K562 (cell line): ENCODE measurements around the gene TKT. TPM values are rescaled to one million over a fixed set of nuclear protein-coding genes. Genes with fewer than 3 reads are reported as not detected.

ENCODE experiments used
- COPS2 ChIP-seq: fragments of 450-650 bp; conservative IDR thresholded peaks from 2 replicates; pipeline ENCODE4 v1.6.1; 2016; ENCODE audit warnings: mild to moderate bottlenecking, moderate library complexity
- ERF ChIP-seq: fragments of 450-650 bp; formaldehyde crosslinking; IDR thresholded peaks from 2 replicates; pipeline ENCODE4 v1.4.0; 2020; ENCODE audit warnings: mild to moderate bottlenecking, mixed read lengths
- IRF2 ChIP-seq: sonication (generic); formaldehyde crosslinking; IDR thresholded peaks from 2 replicates; pipeline ENCODE4 v1.8.1; 2022; ENCODE audit warnings: mild to moderate bottlenecking, missing genetic modification reagents
- MBD2 ChIP-seq: sonication (generic); IDR thresholded peaks from 2 replicates; pipeline ENCODE4 v1.6.1; 2016; ENCODE audit warnings: low read depth, borderline replicate concordance
- NRF1 ChIP-seq, 2 experiments: fragments of 450-650 bp; IDR thresholded peaks in 1 of 2; conservative IDR thresholded peaks in 1 of 2; 2 replicates each; pipeline ENCODE4 v1.6.1; 2014; ENCODE audit warnings: mild to moderate bottlenecking in 2 of 2
- PHF20 ChIP-seq: fragments of 450-650 bp; IDR thresholded peaks from 2 replicates; pipeline ENCODE4 v1.6.1; 2018; ENCODE audit not compliant: partially characterized antibody
- POLR2G ChIP-seq: fragments of 200-400 bp; formaldehyde crosslinking; IDR thresholded peaks from 2 replicates; pipeline ENCODE4 v1.6.1; 2017; ENCODE audit warnings: low read depth, mild to moderate bottlenecking, antibody characterized with exemption, low read length, moderate library complexity
- POLR2H ChIP-seq: IDR thresholded peaks from 2 replicates; pipeline ENCODE4 v1.6.1; 2016; ENCODE audit warnings: missing genetic modification characterization, low read depth, mild to moderate bottlenecking, control low read depth, missing compliant biosample characterization, moderate library complexity
- RB1 ChIP-seq: fragments of 450-650 bp; IDR thresholded peaks from 2 replicates; pipeline ENCODE4 v1.6.1; 2017; ENCODE audit warnings: low read depth, mild to moderate bottlenecking
- TAF1 ChIP-seq: IDR thresholded peaks from 2 replicates; pipeline ENCODE4 v1.6.1; 2011; ENCODE audit warnings: mild to moderate bottlenecking, low read length, moderate library complexity; ENCODE audit not compliant: insufficient read depth, control insufficient read depth, severe bottlenecking; ENCODE audit errors: extremely low read depth
- THRAP3 ChIP-seq: fragments of 450-650 bp; IDR thresholded peaks from 2 replicates; pipeline ENCODE4 v1.6.1; 2016; ENCODE audit warnings: mild to moderate bottlenecking, inconsistent platforms, borderline replicate concordance
- ZNF184 ChIP-seq: sonication (generic); formaldehyde crosslinking; IDR thresholded peaks from 2 replicates; pipeline ENCODE4 v1.5.0; 2020; ENCODE audit warnings: missing genetic modification reagents
- ZNF197 ChIP-seq: fragments of 200-800 bp; sonication (Bioruptor generic); IDR thresholded peaks from 2 replicates; pipeline ENCODE4 v1.6.1; 2016; ENCODE audit warnings: low read depth, missing genetic modification characterization, missing compliant biosample characterization
- ZNF212 ChIP-seq: fragments of 450-650 bp; formaldehyde crosslinking; IDR thresholded peaks from 2 replicates; pipeline ENCODE4 v1.4.0; 2020; ENCODE audit warnings: mild to moderate bottlenecking
- ZNF274 ChIP-seq: IDR thresholded peaks from 2 replicates; pipeline ENCODE4 v1.6.1; 2011; ENCODE audit warnings: low read depth, mild to moderate bottlenecking, low read length, moderate library complexity, borderline replicate concordance
- ZNF584 ChIP-seq: fragments of 200-800 bp; sonication (Bioruptor generic); IDR thresholded peaks from 2 replicates; pipeline ENCODE4 v1.6.1; 2016; ENCODE audit warnings: low read depth, mild to moderate bottlenecking, missing genetic modification characterization, missing compliant biosample characterization
- polyA plus RNA-seq, 8 experiments: library from polyadenylated mRNA; depleted of rRNA in 4 of 8; stranded (reverse) in 5 of 8; unstranded in 3 of 8; fragments of >200 nt; fragmentation: Nextera tagmentation in 2 of 8; fragmentation: Illumina TruSeq in 1 of 8; extraction: Ambion mirVana in 2 of 8; extraction: Trizol in 1 of 8; gene quantifications; 2 replicates each; pipeline versions ENCODE4 v1.2.1 to v1.2.3, GENCODE V29; 2011 to 2014; ENCODE audit warnings: inconsistent platforms in 1 of 8, missing spikeins in 1 of 8
- total RNA-seq, 7 experiments: library from RNA; depleted of rRNA in 6 of 7; stranded (reverse); fragments of >200 nt in 6 of 7; fragmentation: Illumina TruSeq in 2 of 7; extraction: Trizol in 2 of 7; gene quantifications; 2 replicates each; pipeline versions ENCODE4 v1.2.1 to v1.2.3, GENCODE V29; 2011 to 2021; ENCODE audit warnings: low replicate concordance in 1 of 7
- TF ChIP-seq, protein P1 (sequence below): sonication (generic); formaldehyde crosslinking; IDR thresholded peaks from 2 replicates; pipeline ENCODE4 v1.8.1; 2022; ENCODE audit warnings: missing genetic modification reagents
- TF ChIP-seq, protein P2 (sequence below): fragments of 450-650 bp; formaldehyde crosslinking; IDR thresholded peaks from 2 replicates; pipeline ENCODE4 v1.4.0; 2020; ENCODE audit warnings: mild to moderate bottlenecking, mixed read lengths
- TF ChIP-seq, protein P3 (sequence below): fragments of 450-650 bp; formaldehyde crosslinking; IDR thresholded peaks from 2 replicates; pipeline ENCODE4 v1.4.0; 2020; ENCODE audit warnings: mild to moderate bottlenecking, moderate library complexity
- TF ChIP-seq, protein P4 (sequence below): fragments of 200-800 bp; sonication (Bioruptor generic); IDR thresholded peaks from 2 replicates; pipeline ENCODE4 v1.6.1; 2017; ENCODE audit warnings: missing genetic modification characterization, missing compliant biosample characterization
- TF ChIP-seq, protein P5 (sequence below): fragments of 450-650 bp; IDR thresholded peaks from 2 replicates; pipeline ENCODE4 v1.6.1; 2016; ENCODE audit warnings: low read depth, mild to moderate bottlenecking, moderate library complexity

Gene TKT
- total and polyA plus RNA-seq, 9 of the 15 experiments (the other 6 are each of a cell fraction or from before 2014, with no cell fraction given), result 58.1 to 401 (median 187) TPM

DNA sequence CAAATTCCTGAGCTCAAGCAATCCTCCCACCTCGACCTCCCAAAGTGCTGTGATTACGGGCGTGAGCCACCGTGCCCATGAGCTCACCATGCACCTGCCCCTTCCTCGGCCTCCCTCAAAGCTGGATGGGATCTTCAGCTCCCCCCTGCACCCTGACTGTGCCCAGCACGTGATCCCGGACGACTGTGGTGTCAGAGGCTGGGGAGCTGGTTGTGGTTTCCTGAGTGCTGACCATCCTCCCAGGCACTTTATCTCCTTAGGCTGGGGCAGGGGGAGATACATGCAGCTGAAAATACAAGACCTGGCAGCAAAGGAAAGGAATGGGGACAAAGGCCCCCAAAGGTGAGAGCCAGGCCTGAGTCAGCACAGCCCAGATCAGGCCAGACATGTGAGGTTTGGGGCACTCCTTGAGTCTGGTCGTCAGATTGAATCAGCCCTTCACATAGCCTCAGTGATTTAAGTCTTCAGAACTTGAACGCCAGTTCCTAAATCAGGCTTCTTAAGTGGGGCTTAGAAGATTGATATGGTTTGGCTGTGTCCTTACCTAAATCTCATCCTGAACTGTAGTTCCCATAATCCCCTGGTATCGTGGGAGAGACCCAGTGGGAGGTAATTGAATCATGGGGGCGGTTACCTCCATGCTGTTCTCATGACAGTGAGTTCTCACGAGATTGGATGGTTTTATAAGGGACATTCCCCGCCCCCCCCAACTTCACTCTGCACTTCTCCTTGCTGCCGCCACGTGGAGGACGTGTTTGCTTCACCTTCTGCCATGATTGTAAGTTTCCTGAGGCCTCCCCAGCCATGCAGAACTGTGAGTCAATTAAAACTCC, 59.0 kb downstream of the TKT start (continued):
- TF ChIP-seq MBD2 (no peak), NRF1 (conservative IDR thresholded peaks at IDR 0.05 in 1 of 2, IDR thresholded peaks at IDR 0.05 in 1 of 2) (no peak), ZNF212 (CRISPR knock-in tag) (no peak), COPS2 (no peak), POLR2G (0 out of 2 replicates have a peak, but pooled peaks have one; percentile 40), ZNF197 (CRISPR knock-in tag) (no peak), ZNF184 (CRISPR knock-in tag) (no peak), PHF20 (no peak), ZNF274 (no peak), RB1 (no peak), ZNF584 (no peak), IRF2 (CRISPR knock-in tag) (no peak), ERF (CRISPR knock-in tag) (no peak), TAF1 (peak; percentile 65), POLR2H (tag) (no peak; the same call in 1 of the 2 replicates), THRAP3 (peak; percentile 50; the same call in 1 of the 2 replicates)
- TF ChIP-seq, protein P1, sequence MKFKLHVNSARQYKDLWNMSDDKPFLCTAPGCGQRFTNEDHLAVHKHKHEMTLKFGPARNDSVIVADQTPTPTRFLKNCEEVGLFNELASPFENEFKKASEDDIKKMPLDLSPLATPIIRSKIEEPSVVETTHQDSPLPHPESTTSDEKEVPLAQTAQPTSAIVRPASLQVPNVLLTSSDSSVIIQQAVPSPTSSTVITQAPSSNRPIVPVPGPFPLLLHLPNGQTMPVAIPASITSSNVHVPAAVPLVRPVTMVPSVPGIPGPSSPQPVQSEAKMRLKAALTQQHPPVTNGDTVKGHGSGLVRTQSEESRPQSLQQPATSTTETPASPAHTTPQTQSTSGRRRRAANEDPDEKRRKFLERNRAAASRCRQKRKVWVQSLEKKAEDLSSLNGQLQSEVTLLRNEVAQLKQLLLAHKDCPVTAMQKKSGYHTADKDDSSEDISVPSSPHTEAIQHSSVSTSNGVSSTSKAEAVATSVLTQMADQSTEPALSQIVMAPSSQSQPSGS (CRISPR knock-in tag), result no peak
- TF ChIP-seq, protein P2, sequence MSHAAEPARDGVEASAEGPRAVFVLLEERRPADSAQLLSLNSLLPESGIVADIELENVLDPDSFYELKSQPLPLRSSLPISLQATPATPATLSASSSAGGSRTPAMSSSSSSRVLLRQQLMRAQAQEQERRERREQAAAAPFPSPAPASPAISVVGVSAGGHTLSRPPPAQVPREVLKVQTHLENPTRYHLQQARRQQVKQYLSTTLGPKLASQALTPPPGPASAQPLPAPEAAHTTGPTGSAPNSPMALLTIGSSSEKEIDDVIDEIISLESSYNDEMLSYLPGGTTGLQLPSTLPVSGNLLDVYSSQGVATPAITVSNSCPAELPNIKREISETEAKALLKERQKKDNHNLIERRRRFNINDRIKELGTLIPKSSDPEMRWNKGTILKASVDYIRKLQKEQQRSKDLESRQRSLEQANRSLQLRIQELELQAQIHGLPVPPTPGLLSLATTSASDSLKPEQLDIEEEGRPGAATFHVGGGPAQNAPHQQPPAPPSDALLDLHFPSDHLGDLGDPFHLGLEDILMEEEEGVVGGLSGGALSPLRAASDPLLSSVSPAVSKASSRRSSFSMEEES (CRISPR knock-in tag), result no peak
- TF ChIP-seq, protein P3, sequence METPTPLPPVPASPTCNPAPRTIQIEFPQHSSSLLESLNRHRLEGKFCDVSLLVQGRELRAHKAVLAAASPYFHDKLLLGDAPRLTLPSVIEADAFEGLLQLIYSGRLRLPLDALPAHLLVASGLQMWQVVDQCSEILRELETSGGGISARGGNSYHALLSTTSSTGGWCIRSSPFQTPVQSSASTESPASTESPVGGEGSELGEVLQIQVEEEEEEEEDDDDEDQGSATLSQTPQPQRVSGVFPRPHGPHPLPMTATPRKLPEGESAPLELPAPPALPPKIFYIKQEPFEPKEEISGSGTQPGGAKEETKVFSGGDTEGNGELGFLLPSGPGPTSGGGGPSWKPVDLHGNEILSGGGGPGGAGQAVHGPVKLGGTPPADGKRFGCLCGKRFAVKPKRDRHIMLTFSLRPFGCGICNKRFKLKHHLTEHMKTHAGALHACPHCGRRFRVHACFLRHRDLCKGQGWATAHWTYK (CRISPR knock-in tag), result no peak
- TF ChIP-seq, protein P4, sequence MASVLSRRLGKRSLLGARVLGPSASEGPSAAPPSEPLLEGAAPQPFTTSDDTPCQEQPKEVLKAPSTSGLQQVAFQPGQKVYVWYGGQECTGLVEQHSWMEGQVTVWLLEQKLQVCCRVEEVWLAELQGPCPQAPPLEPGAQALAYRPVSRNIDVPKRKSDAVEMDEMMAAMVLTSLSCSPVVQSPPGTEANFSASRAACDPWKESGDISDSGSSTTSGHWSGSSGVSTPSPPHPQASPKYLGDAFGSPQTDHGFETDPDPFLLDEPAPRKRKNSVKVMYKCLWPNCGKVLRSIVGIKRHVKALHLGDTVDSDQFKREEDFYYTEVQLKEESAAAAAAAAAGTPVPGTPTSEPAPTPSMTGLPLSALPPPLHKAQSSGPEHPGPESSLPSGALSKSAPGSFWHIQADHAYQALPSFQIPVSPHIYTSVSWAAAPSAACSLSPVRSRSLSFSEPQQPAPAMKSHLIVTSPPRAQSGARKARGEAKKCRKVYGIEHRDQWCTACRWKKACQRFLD (CRISPR knock-in tag), result no peak
- TF ChIP-seq, protein P5, sequence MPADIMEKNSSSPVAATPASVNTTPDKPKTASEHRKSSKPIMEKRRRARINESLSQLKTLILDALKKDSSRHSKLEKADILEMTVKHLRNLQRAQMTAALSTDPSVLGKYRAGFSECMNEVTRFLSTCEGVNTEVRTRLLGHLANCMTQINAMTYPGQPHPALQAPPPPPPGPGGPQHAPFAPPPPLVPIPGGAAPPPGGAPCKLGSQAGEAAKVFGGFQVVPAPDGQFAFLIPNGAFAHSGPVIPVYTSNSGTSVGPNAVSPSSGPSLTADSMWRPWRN, result no peak
